Stimulated activated CD8-positive, alpha-beta memory T cell treated with anti-CD3 and anti-CD28 coated beads, Interleukin-15, amount 100 ng/mL, for 24 hours (primary cell): ENCODE results near the gene CHN2.

Experiments
- DNase-seq: peaks from one replicate; pipeline ENCODE4 v3.0.0-alpha.2; 2020; ENCODE audit warnings: low read depth

The CHN2 gene

DNA sequence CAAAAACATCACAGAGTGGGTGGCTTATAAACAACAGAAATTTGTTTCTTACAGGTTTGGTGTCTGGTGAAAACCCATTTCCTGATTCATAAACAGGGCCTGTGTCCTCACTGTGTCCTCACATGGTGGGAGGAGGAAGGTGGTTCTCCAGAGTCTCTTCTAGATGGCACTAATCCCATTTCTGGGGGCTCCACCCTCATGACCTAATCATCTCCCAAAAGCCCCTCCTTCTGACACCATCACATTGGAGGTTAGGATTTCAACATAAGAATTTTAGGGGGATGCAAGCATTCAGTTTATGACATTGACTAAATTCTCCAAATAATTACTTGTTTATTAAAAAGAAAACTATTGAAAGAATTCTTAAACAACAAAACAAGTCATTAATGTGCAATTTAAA is 116.0 kb downstream of the CHN2 start:
- no peak for DNase-seq

DNA sequence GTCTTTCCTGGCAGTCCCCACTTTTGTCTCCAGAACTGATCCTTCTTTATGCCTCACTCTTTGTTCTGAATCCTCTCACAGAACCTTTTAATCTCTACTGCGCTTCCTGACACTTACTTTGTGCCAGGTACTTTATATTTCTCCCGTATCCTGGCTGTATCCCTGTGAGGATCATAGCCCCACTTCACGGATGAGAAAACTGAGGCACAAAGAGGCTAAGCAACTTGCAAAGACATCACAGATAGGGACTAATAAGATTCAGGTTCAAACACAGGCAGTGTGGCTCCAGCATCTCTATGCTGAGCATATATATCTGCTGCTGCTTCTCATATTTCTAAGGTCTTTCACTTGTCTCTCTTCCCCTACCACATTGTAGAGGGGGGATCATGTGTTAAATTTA is 116.7 kb downstream of the CHN2 start:
- DNase-seq, result no peak

DNA sequence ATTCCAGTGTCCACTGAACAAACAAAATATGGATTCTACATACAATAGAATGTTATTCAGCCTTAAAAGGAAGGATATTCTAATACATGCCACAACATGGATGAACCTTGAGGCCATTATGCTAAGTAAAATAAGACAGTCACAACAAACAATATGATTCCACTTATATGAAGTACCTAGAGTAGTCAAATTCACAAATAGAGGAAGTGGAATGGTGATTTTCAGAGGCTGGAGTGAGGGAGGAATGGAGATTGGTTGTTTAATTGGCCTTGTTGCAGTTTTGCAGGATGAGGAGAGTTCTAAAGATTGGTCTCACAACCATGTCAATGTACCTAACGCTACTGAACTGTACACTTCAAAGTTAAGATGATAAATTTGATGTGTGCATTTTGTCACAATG is 119.6 kb downstream of the CHN2 start:
- no peak for DNase-seq

DNA sequence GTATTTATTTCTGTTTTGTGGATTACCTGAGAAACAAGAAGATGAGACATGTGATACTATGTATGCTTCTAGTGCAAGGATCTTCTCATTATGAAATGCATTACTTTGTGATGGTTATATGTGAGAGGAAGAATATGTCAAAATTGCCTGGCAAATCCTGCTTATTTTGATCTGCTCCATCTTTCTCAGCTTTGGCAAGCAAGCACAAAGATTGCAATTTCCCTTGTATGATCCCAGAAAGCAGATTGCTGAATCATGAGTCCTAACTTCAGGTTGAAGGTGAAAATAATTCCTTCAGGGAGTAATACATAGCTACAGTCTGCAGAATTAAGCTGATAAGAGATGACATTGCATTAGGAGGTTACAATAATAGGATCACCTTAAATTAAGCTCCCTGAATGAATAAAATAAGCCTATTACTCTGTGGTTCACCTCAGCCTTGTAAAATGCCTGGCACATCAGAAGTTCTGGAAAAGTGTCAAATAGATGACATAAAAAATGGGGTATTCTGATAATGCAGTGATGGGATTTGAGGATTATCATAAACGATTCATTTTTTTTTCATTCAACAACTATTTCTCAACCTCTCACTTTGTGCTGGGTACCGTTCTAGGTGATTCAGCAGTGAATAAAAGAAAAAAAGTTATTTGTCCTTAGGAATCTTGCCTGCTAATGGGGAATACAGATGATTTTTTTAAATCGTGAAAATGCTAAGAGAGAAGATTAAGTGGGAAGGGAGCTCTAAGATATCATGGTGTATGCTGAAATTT is 120.7 kb downstream of the CHN2 start:
- no peak for DNase-seq

DNA sequence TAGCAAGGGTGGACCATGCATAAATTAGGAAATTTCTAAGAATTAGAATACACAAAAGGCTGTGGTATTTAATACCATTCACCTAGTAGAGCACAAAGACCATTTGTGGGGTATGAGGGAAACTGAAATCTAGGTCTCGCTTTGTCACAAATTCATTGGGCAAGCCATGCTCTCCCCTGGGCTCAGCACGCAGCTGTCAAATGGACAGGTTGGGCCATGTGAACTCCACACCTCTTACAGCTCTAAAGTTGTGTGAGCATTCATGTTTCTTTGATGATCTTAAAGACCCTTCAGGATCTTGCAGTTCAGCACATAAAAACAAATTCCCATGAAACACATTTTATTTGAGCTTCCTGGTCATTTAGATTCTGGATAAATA is 121.3 kb downstream of the CHN2 start:
- no peak for DNase-seq

DNA sequence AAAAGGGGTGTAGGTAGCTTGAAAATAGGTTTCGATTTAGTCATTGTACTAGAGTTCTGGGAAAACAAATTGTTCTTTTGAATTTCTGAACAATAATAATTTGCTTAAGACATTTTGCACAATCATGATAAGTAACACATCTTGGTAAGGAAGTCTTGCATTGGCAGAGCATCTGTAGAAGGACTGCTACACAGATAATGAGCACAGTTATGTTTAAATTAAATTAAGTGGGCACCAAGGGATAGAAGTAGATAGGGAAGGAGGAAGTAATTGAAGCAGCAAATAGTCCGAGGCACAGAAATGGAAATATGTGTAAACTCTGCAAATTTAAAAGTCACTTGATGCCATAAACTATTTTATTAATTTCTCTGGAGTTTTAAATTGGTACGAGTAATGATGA is 122.4 kb downstream of the CHN2 start:
- DNase-seq, result no peak

DNA sequence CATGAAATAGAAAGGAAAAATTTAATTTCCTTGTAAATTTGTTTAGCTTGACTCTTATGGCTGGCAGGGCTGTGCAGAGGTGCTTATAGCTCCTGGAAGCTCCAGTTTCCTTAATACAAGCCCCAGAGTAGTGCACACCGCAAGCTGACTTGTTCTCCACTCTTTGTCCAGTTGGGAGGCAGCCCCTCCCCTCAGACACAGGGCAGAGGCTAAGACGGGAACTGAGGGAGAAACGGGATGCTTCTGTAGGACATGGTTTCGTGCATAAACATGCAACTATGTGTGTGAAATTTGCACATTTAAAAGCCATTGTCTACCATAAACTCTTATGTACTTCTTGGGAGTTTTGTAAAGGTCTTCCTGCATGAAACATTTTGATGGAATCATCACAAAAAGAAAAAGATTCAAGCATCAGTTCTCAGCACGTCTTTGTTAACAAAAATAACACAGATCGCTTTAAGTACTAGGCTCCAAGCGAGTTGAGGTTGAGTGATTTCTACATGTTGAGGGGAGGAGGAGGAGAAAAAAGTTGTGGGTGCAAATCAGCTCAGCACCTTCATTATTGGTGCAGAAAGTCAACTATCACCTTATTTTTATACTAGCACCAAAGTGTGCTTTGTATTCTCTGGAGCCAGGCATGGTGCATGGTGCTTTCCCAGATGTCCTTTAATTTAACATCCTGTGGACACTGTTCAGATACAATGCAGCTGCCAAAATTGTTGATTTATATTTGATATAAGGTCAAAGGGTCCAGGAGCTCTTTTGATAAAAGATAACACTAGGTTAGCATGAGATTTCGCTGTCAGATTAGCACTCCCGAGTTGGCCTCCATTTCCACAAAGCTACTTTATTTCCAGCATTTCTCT is 124.5 kb downstream of the CHN2 start:
- no peak for DNase-seq

DNA sequence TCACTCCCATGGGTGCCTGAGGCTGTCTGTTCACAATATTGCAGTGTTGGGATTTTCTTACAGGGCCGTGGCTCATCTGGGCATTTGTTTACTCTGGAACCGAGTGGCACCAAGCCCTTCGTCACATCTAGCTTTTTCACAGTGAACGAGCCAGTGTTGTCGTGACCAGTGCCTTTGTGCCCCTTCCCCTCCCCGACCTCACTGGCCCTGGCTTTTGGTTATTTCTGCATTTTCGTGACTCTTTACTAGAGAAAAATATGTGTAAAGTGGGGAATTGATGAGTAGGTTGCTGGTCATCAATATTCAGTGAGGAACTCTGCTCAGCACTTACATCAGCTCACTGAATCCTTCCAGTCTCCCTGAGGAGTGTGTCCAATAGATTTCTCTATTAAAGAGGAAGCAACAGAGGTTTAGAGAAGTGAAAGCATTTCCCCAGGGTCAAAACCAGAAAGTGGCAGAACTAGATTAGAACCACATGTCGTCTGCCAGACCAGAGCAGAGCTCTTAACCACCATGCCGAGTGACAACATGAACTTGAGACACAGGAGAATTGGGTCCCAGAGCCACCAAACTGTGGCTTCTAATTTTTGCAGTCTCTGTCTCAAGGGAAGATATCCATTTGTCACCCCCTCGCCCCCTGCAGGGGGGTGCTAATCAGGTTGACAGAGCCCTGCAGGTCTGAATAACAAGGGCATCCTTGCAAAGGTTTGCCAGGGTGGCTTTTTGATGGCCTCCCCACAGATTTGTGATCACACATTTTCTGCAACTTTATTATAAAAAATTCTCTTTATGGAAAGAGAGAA is 125.3 kb downstream of the CHN2 start:
- DNase-seq, result no peak

DNA sequence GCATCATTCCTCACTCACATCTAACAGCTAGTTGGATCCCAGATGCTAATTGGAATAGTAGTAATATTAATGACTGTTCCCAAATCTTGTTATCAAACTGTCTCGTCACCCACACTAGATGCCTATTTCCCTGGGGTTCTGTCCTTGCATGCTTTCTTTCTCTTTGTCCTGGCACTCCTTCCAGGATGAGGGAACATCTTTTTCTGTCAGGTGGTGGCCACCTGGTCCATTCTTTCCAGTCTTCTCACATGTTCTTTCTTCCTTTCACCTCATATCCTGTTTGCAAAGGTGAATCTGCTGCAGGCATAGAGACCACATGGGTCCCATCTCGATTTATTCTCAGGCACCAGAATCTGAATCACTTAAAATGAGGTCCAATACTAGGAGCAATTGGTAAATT is 126.0 kb downstream of the CHN2 start:
- no peak for DNase-seq

DNA sequence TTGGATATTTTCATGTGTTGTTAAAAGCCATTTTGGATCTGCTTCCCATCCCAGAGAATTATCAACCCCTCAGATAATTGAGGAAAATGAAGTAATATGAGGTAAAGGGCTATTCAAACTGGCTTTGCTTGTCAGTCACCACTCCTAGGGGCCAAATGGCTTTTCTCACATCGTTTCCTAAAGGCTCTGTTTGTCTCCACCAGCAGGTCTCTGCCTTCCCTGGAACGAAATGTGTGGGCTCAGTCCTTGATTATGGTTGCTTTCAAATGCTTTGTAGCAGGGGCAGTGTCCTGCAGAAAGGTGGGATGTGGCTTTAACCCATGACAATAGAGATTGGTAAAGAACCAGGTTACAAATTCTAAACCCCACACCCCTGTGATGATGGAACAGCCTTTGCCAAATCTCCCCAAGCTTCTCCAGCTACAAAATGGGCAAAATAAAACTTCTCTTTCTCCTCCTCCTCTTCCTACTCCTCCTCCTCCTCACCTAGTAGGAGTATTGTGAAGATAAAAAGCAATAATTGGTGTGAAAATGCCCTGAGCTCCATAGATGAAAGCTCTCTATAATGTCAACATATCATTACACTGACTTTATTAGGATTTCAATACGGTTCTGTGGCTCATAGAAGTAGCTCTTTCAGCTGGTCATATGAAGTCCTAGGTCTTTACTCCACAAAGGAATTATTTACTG is 127.6 kb downstream of the CHN2 start:
- DNase-seq, result no peak

DNA sequence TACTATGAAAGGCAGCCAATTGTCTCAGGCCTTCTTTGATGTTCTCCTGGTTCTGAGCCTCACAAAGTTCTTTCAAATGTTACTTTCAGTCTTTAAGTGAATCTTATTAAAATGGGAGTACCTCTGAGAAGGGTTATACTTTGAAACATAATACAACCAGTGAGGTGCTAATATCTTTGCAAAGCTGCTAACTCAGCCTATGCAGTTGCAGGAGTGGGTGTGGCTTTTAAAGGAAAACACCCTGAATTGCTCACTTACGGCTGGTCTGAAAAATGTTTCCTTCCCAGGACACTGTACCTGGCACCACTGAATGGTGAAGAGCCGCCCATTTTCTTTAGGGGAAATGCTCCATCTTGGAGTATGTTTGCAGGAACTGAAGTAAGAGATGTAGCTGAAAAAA is 130.9 kb downstream of the CHN2 start:
- DNase-seq, result no peak

DNA sequence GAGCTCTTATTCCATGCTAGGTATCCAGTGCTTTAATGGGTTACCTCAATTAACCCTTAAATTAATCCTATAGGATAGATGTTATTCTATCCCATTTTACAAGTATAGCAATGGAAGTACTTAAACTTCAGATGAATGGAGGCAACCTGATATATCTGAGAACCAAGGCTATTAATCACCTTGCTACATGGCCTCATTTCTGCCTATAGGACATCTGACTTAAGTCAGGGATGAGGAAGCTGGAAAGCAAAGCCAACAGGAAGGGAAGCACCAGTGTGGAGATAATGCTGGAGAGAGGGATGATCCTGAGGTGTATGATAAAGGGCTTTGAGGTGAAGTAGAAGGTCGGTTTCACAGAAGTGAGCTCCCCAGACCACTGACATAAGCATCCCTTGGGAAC is 132.3 kb downstream of the CHN2 start:
- DNase-seq, result no peak

DNA sequence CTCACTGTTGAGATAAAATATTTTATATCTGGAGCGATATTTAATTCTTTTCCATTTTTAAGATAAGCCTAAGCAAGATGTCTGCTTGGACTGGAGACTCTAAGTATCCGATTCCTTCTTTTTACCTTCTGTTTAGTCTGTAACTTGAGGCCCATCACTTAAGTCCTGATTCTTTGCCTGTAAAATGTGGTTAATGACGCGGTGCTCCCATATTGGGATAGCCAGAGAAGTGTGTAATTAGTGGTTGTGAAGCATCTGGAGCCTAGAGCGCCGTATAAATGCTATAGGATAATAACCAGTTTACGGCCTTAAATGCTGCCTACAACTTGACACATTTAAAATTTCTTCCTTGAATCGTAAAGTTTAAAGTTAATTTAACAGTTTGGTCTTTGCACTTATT is 132.9 kb downstream of the CHN2 start:
- no peak for DNase-seq

DNA sequence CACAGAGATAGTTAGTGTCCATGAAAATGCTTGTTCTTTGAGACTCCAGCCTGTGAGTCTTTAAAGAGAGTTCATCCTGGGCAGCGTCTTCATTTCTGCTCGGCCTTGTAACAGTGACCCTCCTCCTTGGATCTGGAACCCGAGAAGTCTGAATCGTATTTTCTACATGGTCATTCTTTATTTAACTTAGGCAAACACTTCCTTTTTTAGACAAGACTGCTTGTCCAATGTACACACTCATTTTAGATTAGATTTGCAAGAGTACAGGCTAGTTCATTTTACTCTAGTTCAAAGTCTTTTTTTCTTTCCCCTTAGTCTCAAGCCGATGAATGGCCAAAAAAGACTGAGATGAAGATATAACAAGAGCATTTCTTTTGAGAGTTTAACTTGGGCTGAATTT is 133.5 kb downstream of the CHN2 start:
- DNase-seq, result no peak

DNA sequence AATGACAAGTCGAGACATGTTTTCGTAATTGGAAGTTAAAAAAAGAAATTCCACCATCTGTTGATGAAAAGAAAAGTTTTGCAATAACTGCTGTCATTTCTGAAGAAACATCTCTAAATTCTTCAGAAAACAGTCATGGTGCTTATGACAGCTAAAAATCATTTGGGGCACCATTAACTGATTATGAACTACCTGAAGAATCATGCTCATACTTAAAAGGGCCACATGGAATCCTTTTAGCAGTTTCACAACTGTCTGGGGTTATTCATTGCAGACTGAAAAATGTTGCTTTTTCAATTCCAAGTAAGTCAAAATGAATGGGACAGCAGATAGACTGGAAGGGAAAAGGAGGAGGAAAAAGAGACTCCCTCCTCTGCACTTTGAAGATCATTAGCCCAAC is 134.2 kb downstream of the CHN2 start:
- no peak for DNase-seq

DNA sequence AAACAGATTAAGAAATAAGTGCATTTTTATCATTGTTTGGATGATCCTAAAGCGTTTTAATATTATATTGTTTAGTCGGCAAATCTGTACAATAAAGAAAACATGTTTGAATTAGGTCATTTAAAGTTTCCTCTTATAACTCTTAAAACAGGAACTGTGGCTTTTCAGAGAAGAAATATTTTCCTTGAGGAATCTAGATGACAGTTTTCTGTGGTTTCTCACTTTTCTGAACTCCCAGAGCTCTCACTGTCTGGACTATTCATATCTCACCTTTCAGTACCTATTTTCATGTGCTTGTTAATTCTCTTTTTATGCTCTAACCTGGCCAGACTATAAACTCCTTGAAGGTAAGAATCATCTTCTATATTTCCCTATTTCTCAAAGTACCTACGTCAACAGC is 135.1 kb downstream of the CHN2 start:
- no peak for DNase-seq

DNA sequence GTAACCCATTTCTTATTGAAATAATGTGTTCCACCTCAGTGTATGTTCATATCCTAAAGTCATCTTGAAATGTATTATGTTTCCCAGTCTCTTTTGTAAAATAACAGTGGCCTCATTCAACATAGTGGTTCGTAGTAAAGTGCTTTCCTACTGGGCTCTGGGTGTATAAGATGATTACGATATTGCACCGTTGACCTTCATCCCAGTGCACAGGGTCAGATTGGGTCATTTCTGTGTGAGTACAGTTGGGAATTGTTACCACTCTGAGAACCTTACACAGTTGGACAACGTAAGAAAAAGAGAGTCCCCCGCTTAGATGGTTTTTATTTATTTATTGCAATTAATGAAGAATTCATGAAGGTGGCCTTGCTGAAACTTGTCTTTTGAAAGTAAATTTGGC is 135.6 kb downstream of the CHN2 start:
- no peak for DNase-seq

DNA sequence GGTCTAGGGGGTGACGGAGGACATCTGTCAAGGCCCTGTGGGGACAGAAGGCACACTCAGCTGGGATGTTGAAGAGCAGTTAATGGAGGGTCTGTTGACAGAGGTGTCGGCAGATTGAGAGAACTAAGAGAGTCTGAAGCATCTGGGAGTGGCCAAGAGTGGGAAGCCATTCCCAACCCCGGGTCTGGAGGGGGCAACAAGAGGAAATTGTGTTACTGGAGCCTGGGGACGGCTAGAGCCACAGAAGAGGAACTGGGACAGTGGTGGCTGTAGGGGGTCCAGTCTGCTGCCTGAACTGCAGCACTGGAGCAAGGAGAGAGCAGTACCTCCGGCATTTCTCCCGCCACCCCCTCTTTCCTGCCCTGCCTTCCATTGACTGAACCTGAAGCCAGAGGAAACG is 136.6 kb downstream of the CHN2 start:
- DNase-seq, result no peak

DNA sequence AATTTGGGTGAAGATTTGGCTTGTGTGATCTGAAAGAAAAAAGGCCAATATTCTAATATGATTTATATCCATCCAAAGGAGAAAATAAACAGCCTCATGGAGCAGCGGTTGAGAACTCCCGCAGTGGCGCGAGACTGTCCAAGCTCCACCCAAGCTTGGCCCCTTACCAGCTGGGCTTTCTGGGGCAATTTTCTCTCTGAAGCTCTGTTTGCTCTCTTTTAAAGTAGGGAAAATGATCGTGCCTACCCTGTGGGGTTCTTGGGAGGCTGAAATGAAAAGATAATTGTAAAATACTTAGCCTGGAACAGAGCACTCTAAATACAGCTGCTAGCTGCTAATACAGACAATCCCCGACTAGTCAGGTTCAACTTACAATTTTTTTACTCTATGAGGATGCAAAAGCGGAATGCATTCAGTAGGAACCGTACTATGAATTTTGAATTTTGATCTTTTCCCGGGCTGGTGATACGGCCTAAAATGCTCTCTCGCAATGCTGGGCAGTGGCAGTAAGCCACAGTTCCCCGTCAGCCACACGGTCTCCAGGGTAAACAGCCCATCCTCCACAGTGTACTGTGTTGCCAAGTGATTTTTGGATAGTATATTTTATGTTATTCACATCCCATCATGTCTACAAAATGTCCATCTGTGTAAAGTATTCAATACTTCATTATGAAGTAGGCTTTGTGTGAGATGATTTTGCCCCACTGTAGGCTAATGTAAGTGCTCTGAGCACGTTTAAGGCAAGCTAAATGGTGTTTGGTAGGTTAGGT is 137.7 kb downstream of the CHN2 start:
- DNase-seq, result no peak

DNA sequence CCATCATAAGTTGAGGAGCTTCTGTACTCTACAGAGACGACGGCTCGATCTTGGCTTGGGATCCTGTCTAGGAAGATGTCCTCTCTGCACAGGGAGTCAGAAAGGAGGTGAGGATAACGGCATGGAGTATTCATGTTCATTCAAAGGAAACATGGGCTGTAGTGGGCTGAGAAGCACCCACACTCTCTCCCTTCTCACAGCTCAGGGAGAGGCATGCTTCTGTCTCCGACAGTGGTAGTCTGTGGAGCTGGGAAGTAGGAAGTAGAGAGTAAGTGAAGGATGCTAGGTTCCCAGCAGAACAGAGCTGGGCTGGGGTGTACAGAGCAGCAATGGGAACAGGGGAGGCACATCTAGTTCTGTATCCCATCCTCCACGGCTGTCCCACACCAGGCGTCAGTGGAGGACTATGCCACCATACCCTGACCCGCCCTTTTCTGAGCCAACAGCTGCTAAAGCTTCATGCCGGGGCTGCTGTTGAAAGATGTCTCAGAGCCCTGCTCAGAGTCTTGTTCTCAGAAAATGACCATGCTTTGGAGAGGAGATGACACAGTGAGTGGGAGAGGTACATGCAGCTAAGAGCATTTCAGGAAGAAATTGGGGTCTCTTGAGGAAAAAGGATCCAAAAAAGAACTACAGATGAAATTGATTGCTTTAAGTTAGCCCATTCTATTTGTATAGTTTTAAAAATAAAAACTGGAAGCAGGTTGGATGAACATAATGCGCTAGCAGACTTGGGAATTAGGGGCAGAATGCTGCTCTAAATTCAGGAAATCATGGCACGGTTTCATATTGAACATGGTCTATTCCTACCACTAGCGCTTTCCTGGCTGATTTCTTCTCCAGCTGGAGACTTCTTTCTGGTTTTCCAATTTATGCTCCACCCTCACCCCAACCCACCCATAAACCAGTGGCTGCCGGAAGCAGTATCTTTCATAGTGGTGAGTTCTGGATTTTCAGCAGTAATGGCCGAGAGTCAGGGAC is 138.6 kb downstream of the CHN2 start:
- DNase-seq, result no peak
